HG03520 (cell line): ENCODE measurements around the gene IL4I1.

Experiments used
- ATAC-seq: cut with Tn5 transposase; IDR thresholded peaks from one replicate; pipeline ENCODE4 v1.9.1; 2021; ENCODE audit warnings: mild to moderate bottlenecking, moderate library complexity; ENCODE audit not compliant: unreplicated experiment

The IL4I1 gene

GRCh38 chr19:49924004-49924880 is 27.6 kb upstream of the IL4I1 start:
- ATAC-seq = no peak

- no peak for ATAC-seq
These were observed 26.6 kb upstream of the IL4I1 start for GRCh38 chr19:49923055-49924003.

GRCh38 chr19:49921871-49922795 is 25.4 kb upstream of the IL4I1 start:
- ATAC-seq = no peak

- no peak for ATAC-seq
These were observed 24.1 kb upstream of the IL4I1 start for GRCh38 chr19:49920624-49921363.

- no peak for ATAC-seq
These were observed 21.4 kb upstream of the IL4I1 start for GRCh38 chr19:49918089-49918488.

GRCh38 chr19:49916839-49917733 is 20.4 kb upstream of the IL4I1 start:
- no peak for ATAC-seq

- ATAC-seq = no peak
These were observed 18.6 kb upstream of the IL4I1 start for GRCh38 chr19:49915271-49915670.

GRCh38 chr19:49913720-49914119 is 17.0 kb upstream of the IL4I1 start:
- ATAC-seq = no peak

- no peak for ATAC-seq
These were observed 16.4 kb upstream of the IL4I1 start for GRCh38 chr19:49912965-49913685.

GRCh38 chr19:49911381-49912145 is 14.9 kb upstream of the IL4I1 start:
- ATAC-seq = no peak

- no peak for ATAC-seq
These were observed 13.5 kb upstream of the IL4I1 start for GRCh38 chr19:49910179-49910578.

- ATAC-seq = no peak
These were observed 12.1 kb upstream of the IL4I1 start for GRCh38 chr19:49908480-49909420.

- no peak for ATAC-seq
These were observed 11.2 kb upstream of the IL4I1 start for GRCh38 chr19:49907745-49908446.

- no peak for ATAC-seq
These were observed 10.3 kb upstream of the IL4I1 start for GRCh38 chr19:49906879-49907564.

GRCh38 chr19:49904136-49904535 is 7.4 kb upstream of the IL4I1 start:
- no peak for ATAC-seq
